Upper lobe of right lung (tissue), 1 donor: ENCODE data around the gene HDAC11. TPM values are rescaled to one million over a fixed set of nuclear protein-coding genes. Genes with fewer than 3 reads are reported as not detected.

Source experiments
- ATAC-seq: fragments of 200-7000 bp; cut with Tn5 transposase; one replicate; pipeline ENCODE4 v1.9.1; 2020; ENCODE audit warnings: mild to moderate bottlenecking, moderate library complexity
- DNase-seq: peaks from one replicate; pipeline ENCODE4 v3.0.0-alpha.2; 2020
- H3K27ac ChIP-seq: fragments of 200-600 bp; one replicate; pipeline ENCODE4 v1.8.0; 2022
- H3K27me3 ChIP-seq: fragments of 200-600 bp; one replicate; pipeline ENCODE4 v1.8.0; 2022; ENCODE audit warnings: mild to moderate bottlenecking
- H3K36me3 ChIP-seq: fragments of 200-600 bp; one replicate; pipeline ENCODE4 v1.8.0; 2022
- H3K4me1 ChIP-seq: fragments of 200-600 bp; one replicate; pipeline ENCODE4 v1.8.0; 2022
- H3K4me3 ChIP-seq: fragments of 200-600 bp; one replicate; pipeline ENCODE4 v1.8.0; 2022; ENCODE audit warnings: mild to moderate bottlenecking
- H3K9me3 ChIP-seq: fragments of 200-600 bp; one replicate; pipeline ENCODE4 v1.8.0; 2022
- CTCF ChIP-seq: fragments of 200-600 bp; IDR thresholded peaks from one replicate; pipeline ENCODE4 v1.8.0; 2022; ENCODE audit warnings: antibody characterized with exemption
- intact Hi-C: fragments of 100-400 bp; cut with DNase I; formaldehyde crosslinking; loops from one replicate; pipeline ENCODE4 v1.11.0; 2022
- total RNA-seq: library from RNA; stranded (reverse); fragmentation: NEBNext Ultra II Directional; extraction: Animal tissue kit (Norgen Biotek cat#: 25700); gene quantifications from one replicate; pipeline ENCODE4 v1.2.1, GENCODE V29; 2021
- donor health status: DM: no; HTN: yes; CAD: no; lungs with severe emphysema.

Gene HDAC11
- total RNA-seq, 1 donor from 2014 or later = 15.0 TPM

DNA sequence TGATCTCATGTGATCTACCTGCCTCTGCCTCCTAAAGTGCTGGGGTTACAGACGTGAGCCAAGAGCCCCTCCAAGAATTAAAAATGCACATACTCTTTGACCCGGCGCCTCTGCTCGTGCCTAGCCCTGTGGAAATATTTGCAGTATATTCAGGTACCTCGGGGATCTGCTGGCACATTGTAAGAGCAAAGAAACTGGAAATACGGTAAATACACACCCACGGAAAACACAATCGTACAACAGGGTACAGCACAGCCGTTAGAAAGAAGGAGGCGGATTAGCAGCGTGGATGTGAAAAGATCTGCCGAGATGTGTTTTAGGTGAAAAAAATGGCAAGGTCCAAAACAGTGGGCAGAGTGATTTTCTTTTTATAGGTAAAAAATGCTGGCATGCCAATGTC is 6.1 kb upstream of the HDAC11 start:
- intact Hi-C loops = no loop called here
- Histone ChIP-seq H3K27ac (no peak overlapping the region), H3K4me3 (no peak overlapping the region), H3K27me3 (no peaks in the 10 kb centered on the region), H3K36me3 (no peaks in the 10 kb centered on the region), H3K9me3 (no peaks in the 10 kb centered on the region), H3K4me1 (peaks cover 4% of the 10 kb centered on the region)
- TF ChIP-seq CTCF = no peak
- no peak for DNase-seq
- no peak for ATAC-seq

DNA sequence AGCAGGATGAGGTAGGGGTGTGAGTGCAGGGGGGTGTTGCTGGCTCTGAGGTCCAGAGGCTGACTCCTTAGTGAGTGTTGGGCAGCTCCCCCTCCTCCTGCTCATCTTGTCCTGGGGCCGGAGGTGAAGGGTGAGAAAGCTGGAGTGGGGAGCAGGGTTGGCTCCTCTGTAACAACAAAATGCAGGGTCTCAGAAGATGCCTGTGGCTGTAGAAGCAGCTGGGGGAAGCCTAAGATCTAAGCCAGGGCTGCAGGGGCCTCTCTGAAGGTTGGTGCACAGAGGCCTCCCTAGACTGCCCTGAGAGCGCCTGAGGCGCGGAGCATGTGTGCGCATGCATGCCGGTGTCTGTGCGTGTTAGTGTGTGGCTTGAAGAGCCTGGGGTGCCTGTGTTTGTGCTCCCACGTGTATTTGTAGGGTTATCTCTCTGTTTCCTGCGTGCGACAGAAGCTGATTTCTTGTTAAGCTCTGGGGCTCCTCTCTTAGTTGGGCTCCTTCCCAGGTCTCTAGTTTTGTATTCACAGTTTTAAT is 5.3 kb upstream of the HDAC11 start:
- intact Hi-C loops = no loop called here
- H3K4me1 ChIP-seq = peaks cover 7% of the 10 kb centered on the region
- no peaks in the 10 kb centered on the region for H3K27me3 ChIP-seq
- TF ChIP-seq CTCF = no peak
- no peak overlapping the region for H3K4me3 ChIP-seq
- no peak overlapping the region for H3K27ac ChIP-seq
- no peaks in the 10 kb centered on the region for H3K9me3 ChIP-seq
- no peaks in the 10 kb centered on the region for H3K36me3 ChIP-seq
- no peak for ATAC-seq
- peak; percentile 40 for DNase-seq

GRCh38 chr3:13475871-13476590 is 4.1 kb upstream of the HDAC11 start:
- intact Hi-C loops = no loop called here
- Histone ChIP-seq H3K4me1 (peaks cover 13% of the 10 kb centered on the region), H3K9me3 (no peaks in the 10 kb centered on the region), H3K4me3 (no peak overlapping the region), H3K27me3 (no peaks in the 10 kb centered on the region), H3K27ac (no peak overlapping the region), H3K36me3 (no peaks in the 10 kb centered on the region)
- peak; percentile 52 for DNase-seq
- no peak for ATAC-seq
- TF ChIP-seq CTCF = no peak

- H3K27ac ChIP-seq = no peak overlapping the region
- H3K27me3 ChIP-seq = no peaks in the 10 kb centered on the region
- H3K9me3 ChIP-seq = no peaks in the 10 kb centered on the region
- no peaks in the 10 kb centered on the region for H3K36me3 ChIP-seq
- DNase-seq (no peak), ATAC-seq (no peak)
- H3K4me3 ChIP-seq = no peak overlapping the region
- TF ChIP-seq CTCF = no peak
- intact Hi-C loops = no loop called here
- H3K4me1 ChIP-seq = peaks cover 15% of the 10 kb centered on the region
Measured at GRCh38 chr3:13477943-13478342, 2.2 kb upstream of the HDAC11 start.

GRCh38 chr3:13479332-13479581 is 849 bp upstream of the HDAC11 start:
- Histone ChIP-seq H3K27ac (peak overlapping the region; percentile 95), H3K36me3 (no peaks in the 10 kb centered on the region), H3K4me3 (peak overlapping the region; percentile 89), H3K9me3 (no peaks in the 10 kb centered on the region), H3K4me1 (peaks cover 15% of the 10 kb centered on the region), H3K27me3 (no peaks in the 10 kb centered on the region)
- no peak for TF ChIP-seq CTCF
- intact Hi-C loops = no loop called here
- peak; percentile 84 for DNase-seq
- ATAC-seq = peak; percentile 49
